HepG2 (cell line): ENCODE data around the gene CC2D1A. TPM values are rescaled to one million over a fixed set of nuclear protein-coding genes. Genes with fewer than 3 reads are reported as not detected.

Source experiments
- AHR ChIP-seq: IDR thresholded peaks from 2 replicates; pipeline ENCODE4 v1.6.1; 2018; ENCODE audit warnings: missing genetic modification reagents, missing compliant biosample characterization
- ATF1 ChIP-seq: IDR thresholded peaks from 2 replicates; pipeline ENCODE4 v1.6.1; 2016; ENCODE audit warnings: mild to moderate bottlenecking, control low read depth
- ATM ChIP-seq: fragments of 450-650 bp; IDR thresholded peaks from 2 replicates; pipeline ENCODE4 v1.7.1; 2017; ENCODE audit warnings: mild to moderate bottlenecking, borderline replicate concordance
- FOXK2 ChIP-seq: fragments of 450-650 bp; IDR thresholded peaks from 2 replicates; pipeline ENCODE4 v1.6.1; 2016
- HNRNPLL ChIP-seq: fragments of 200-400 bp; formaldehyde crosslinking; IDR thresholded peaks from 2 replicates; pipeline ENCODE4 v1.6.1; 2017; ENCODE audit warnings: mild to moderate bottlenecking, low read depth, low read length; ENCODE audit not compliant: poor library complexity, severe bottlenecking
- HNRNPUL1 ChIP-seq: fragments of 200-400 bp; formaldehyde crosslinking; IDR thresholded peaks from 2 replicates; pipeline ENCODE4 v1.6.1; 2017; ENCODE audit warnings: low read depth, mild to moderate bottlenecking, low read length, moderate library complexity
- MIER3 ChIP-seq: IDR thresholded peaks from 2 replicates; pipeline ENCODE4 v1.6.1; 2016; ENCODE audit warnings: missing compliant biosample characterization, borderline replicate concordance
- NCOR1 ChIP-seq: fragments of 200-600 bp; sonication (generic); IDR thresholded peaks from 2 replicates; pipeline ENCODE4 v1.7.0; 2017; ENCODE audit warnings: antibody characterized with exemption, low read length, borderline replicate concordance
- RFX3 ChIP-seq: IDR thresholded peaks from 2 replicates; pipeline ENCODE4 v1.6.1; 2016; ENCODE audit warnings: missing biosample characterization, missing genetic modification reagents
- ZNF10 ChIP-seq: sonication (generic); formaldehyde crosslinking; IDR thresholded peaks from 2 replicates; pipeline ENCODE4 v1.4.0; 2020; ENCODE audit warnings: mild to moderate bottlenecking, low read depth, missing genetic modification reagents, borderline replicate concordance
- ZNF777 ChIP-seq: sonication (generic); formaldehyde crosslinking; IDR thresholded peaks from 2 replicates; pipeline ENCODE4 v1.4.0; 2020; ENCODE audit warnings: missing genetic modification reagents
- polyA plus RNA-seq, 8 experiments: library from polyadenylated mRNA; depleted of rRNA in 3 of 8; stranded (reverse) in 7 of 8; unstranded in 1 of 8; fragments of >200 nt; fragmentation: Illumina TruSeq in 4 of 8; extraction: Trizol in 4 of 8; gene quantifications; 2 replicates each; pipeline versions ENCODE4 v1.2.1 to v1.2.3, GENCODE V29; 2011 to 2016; ENCODE audit warnings: low read depth in 4 of 8, missing spikeins in 1 of 8, mixed read lengths in 1 of 8; ENCODE audit not compliant: insufficient read depth in 1 of 8
- total RNA-seq, 5 experiments: library from RNA; depleted of rRNA; stranded (reverse); fragments of >200 nt; fragmentation: Illumina TruSeq; extraction: Trizol; gene quantifications; 2 replicates each; pipeline ENCODE4 v1.2.3, GENCODE V29; 2016; ENCODE audit warnings: low read depth in 1 of 5
- TF ChIP-seq, protein P1 (sequence below): sonication (generic); formaldehyde crosslinking; IDR thresholded peaks from 2 replicates; pipeline ENCODE4 v1.5.1; 2020; ENCODE audit warnings: missing genetic modification reagents, mild to moderate bottlenecking, borderline replicate concordance
- TF ChIP-seq, protein P2 (sequence below): sonication (generic); formaldehyde crosslinking; IDR thresholded peaks from 2 replicates; pipeline ENCODE4 v1.8.1; 2023; ENCODE audit warnings: mild to moderate bottlenecking, missing genetic modification reagents
- TF ChIP-seq, protein P3 (sequence below): sonication (generic); formaldehyde crosslinking; IDR thresholded peaks from 2 replicates; pipeline ENCODE4 v1.5.0; 2020; ENCODE audit warnings: mild to moderate bottlenecking, missing genetic modification reagents, moderate library complexity
- TF ChIP-seq, protein P4 (sequence below): sonication (generic); formaldehyde crosslinking; IDR thresholded peaks from 2 replicates; pipeline ENCODE4 v1.4.0; 2020; ENCODE audit warnings: mild to moderate bottlenecking, missing genetic modification reagents

The CC2D1A gene
- total and polyA plus RNA-seq, 2 of the 13 experiments (the other 11 are each of a cell fraction or from before 2014, with no cell fraction given), result 9.7 to 11.5 TPM

DNA sequence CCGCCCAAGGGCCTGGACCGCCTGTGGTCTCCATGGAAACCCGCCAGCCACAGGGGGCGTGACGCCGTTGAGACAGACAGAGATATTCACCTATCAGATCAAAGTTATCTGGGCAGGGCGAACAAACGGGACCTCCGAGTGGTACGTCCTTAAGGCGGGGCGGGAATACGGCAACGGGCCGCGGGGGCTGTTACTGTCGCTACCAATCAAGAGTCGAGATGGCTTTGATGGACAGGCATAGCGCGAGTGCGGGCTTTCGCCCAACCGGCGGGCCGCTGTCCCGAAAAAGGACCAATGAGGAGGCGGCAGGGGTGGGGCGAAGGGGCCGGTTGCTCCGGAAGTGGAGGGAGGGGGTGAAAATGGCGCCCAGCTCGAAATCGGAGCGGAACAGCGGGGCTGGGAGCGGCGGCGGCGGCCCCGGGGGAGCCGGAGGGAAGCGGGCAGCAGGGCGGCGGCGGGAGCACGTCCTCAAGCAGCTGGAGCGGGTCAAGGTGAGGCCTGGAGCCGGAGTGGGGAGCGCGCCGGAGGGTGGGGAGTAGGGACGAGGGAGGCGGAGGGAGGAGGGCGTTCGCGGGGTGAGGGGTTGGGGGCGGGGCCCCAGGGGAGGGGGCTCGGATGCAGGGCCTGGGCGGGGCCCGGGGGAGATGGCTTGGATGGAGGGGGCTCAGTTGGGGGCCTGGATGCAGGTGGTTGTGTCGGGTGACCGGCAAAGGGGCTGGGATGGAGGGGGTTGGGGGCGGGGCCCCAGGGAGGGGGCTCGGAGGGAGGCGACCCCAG, 46.3 kb downstream of the CC2D1A start, which contains the start of gene DCAF15 (continued):
- TF ChIP-seq ATF1 (CRISPR knock-in tag), result peak; percentile 84
- TF ChIP-seq AHR (CRISPR knock-in tag), result no peak
- no peak for TF ChIP-seq HNRNPUL1
- TF ChIP-seq MIER3, result 0 out of 2 replicates have a peak, but pooled peaks have one; percentile 23
- TF ChIP-seq, protein P1, sequence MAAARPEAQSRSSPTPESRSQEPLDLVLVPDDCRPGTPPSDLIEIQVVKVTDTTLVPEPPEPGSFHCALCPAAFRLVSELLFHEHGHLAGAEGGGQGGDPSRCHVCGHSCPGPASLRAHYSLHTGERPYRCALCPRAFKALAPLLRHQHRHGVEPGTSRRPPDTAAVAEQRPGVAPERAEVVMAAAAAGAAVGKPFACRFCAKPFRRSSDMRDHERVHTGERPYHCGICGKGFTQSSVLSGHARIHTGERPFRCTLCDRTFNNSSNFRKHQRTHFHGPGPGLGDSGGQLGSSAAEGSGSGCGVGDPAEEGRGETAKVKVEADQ (CRISPR knock-in tag), result no peak
- no peak for TF ChIP-seq ZNF777 (CRISPR knock-in tag)
- TF ChIP-seq ZNF10 (CRISPR knock-in tag), result no peak
- TF ChIP-seq, protein P2, sequence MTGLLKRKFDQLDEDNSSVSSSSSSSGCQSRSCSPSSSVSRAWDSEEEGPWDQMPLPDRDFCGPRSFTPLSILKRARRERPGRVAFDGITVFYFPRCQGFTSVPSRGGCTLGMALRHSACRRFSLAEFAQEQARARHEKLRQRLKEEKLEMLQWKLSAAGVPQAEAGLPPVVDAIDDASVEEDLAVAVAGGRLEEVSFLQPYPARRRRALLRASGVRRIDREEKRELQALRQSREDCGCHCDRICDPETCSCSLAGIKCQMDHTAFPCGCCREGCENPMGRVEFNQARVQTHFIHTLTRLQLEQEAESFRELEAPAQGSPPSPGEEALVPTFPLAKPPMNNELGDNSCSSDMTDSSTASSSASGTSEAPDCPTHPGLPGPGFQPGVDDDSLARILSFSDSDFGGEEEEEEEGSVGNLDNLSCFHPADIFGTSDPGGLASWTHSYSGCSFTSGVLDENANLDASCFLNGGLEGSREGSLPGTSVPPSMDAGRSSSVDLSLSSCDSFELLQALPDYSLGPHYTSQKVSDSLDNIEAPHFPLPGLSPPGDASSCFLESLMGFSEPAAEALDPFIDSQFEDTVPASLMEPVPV (CRISPR knock-in tag), result no peak
- peak; percentile 89 for TF ChIP-seq RFX3 (CRISPR knock-in tag)
- no peak for TF ChIP-seq ATM
- TF ChIP-seq, protein P3, sequence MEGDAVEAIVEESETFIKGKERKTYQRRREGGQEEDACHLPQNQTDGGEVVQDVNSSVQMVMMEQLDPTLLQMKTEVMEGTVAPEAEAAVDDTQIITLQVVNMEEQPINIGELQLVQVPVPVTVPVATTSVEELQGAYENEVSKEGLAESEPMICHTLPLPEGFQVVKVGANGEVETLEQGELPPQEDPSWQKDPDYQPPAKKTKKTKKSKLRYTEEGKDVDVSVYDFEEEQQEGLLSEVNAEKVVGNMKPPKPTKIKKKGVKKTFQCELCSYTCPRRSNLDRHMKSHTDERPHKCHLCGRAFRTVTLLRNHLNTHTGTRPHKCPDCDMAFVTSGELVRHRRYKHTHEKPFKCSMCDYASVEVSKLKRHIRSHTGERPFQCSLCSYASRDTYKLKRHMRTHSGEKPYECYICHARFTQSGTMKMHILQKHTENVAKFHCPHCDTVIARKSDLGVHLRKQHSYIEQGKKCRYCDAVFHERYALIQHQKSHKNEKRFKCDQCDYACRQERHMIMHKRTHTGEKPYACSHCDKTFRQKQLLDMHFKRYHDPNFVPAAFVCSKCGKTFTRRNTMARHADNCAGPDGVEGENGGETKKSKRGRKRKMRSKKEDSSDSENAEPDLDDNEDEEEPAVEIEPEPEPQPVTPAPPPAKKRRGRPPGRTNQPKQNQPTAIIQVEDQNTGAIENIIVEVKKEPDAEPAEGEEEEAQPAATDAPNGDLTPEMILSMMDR (CRISPR knock-in tag), result no peak
- TF ChIP-seq NCOR1, result no peak
- TF ChIP-seq FOXK2, result no peak
- TF ChIP-seq, protein P4, sequence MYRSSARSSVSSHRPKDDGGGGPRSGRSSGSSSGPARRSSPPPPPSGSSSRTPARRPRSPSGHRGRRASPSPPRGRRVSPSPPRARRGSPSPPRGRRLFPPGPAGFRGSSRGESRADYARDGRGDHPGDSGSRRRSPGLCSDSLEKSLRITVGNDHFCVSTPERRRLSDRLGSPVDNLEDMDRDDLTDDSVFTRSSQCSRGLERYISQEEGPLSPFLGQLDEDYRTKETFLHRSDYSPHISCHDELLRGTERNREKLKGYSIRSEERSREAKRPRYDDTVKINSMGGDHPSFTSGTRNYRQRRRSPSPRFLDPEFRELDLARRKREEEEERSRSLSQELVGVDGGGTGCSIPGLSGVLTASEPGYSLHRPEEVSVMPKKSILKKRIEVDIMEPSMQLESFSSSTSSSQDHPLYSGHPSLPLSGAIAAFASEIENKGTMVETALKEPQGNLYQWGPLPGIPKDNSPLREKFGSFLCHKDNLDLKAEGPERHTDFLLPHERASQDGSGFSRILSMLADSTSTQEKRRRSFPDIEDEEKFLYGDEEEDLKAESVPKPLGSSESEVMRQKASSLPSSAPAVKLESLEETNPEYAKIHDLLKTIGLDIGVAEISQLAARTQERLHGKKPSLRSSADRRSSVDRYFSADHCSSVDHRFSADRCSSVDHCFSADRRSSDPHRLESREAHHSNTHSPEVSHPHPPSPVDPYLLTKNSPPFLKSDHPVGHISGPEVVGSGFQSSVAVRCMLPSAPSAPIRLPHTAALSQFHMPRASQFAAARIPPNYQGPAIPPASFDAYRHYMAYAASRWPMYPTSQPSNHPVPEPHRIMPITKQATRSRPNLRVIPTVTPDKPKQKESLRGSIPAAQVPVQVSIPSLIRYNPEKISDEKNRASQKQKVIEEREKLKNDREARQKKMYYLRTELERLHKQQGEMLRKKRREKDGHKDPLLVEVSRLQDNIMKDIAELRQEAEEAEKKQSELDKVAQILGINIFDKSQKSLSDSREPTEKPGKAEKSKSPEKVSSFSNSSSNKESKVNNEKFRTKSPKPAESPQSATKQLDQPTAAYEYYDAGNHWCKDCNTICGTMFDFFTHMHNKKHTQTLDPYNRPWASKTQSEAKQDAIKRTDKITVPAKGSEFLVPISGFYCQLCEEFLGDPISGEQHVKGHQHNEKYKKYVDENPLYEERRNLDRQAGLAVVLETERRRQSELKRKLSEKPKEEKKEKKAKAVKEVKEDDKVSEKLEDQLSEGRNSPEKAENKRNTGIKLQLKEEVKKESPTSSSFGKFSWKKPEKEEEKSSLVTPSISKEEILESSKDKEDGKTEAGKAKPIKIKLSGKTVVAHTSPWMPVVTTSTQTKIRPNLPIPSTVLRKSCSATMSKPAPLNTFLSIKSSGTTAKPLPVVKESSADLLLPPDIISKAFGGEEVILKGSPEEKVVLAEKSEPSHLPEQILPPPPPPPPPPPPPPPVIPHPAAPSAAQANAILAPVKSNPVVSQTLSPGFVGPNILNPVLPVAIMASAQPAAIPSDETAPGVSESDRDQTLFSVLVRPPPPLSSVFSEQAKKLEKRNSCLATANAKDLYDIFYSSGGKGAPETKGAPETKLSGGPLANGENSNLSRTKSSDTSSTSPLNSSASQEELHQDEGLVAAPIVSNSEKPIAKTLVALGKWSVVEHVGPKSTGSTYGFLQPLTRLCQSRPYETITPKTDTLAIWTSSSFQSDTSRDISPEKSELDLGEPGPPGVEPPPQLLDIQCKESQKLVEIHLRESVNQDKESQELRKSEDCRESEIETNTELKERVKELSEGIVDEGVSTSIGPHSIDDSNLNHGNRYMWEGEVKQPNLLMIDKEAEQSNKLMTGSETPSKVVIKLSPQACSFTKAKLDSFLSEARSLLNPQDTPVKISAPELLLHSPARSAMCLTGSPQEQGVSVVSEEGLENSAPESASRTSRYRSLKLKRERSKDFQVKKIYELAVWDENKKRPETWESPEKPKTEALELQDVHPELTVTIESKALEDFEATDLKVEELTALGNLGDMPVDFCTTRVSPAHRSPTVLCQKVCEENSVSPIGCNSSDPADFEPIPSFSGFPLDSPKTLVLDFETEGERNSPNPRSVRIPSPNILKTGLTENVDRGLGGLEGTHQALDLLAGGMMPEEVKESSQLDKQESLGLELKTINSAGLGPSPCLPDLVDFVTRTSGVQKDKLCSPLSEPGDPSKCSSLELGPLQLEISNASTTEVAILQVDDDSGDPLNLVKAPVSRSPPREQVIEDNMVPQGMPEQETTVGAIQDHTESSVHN (CRISPR knock-in tag), result no peak
- TF ChIP-seq HNRNPLL, result peak; percentile 63
